ENCODE measurements around the gene HSPA12B. TPM values are rescaled to one million over a fixed set of nuclear protein-coding genes. Genes with fewer than 3 reads are reported as not detected.
A peak's percentile ranks its signal among the peaks of the same experiment; 100 is the strongest.

The HSPA12B gene
- total RNA-seq, 2 experiments from 2014 or later = 0.08 TPM; not detected in 1

DNA sequence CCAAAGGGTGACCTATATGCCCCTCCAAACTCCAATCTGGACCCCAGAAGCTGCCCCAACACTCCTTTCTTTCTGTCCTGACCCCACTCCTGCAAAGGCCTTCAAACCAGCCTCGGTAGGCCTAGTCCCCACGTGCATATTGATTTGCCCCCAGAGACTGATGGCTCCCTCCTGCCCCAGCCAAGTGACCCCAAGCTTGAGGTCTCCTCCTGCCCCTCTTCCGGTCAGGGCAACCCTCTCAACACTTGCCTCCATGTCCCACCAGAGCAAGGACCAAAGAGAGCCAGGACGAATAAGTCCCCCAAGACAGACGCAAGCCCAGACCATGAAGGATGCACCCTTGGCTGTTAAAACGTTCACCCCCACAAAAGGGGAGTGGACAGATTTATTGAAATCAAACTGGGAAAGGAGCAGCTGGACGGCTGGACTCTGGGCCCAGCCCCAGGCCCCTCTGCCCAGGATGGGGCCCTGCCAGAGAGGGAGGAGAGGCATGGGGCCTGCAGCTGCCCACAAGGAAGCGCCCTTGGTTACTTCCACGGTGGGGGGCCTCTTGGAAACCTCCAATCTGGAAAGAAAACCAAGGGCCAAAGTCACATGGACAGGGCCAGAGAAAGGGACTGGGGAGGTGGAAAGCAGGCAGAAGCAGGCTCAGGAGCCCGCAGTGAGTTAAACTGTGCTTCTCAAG, 51.2 kb downstream of the HSPA12B start:
- ChIA-PET POLR2A (interaction anchor here (1.2 to 8.5 kb wide), 2 partner anchors 15 to 30 kb away, joined by 3 to 89 read pairs; no protein-coding TSS in a partner anchor), CTCF (interaction anchor here (1.4 to 1.6 kb wide), 2 partner anchors 12 to 31 kb away, joined by 3 read pairs; partner anchors contain the start of gene CDC25B)
- H3K9me3 ChIP-seq (ENCODE audit: control insufficient read depth in 1 of 2, insufficient read depth in 1 of 2, low read length in 2 of 2) = peaks cover 0 to 3% of the 10 kb centered on the region in 2 experiments
- H3K4me1 Mint-ChIP-seq (ENCODE audit: low read depth) = peaks cover 54% of the 10 kb centered on the region
- H3K27me3 ChIP-seq (ENCODE audit: control insufficient read depth in 1 of 2, insufficient read depth in 2 of 2, low read length in 2 of 2) = peaks cover 3 to 8% of the 10 kb centered on the region in 2 experiments
- H3K4me3 ChIP-seq (ENCODE audit: low read length) = no peak overlapping the region
- DNase-seq (no peak), ATAC-seq (ENCODE audit: poor library complexity) (no peak)
- no peaks in the 10 kb centered on the region for H3K36me3 Mint-ChIP-seq (ENCODE audit: low read depth)
- H3K27ac Mint-ChIP-seq = peak overlapping the region; percentile 43
- peaks cover 8% of the 10 kb centered on the region for H3K27me3 Mint-ChIP-seq
- intact Hi-C loops (cut with DNase I, micrococcal nuclease) = loop anchor here in 1 of 2 experiments (2.0 kb wide), 1 partner anchor 15 kb away; no protein-coding TSS in a partner anchor
- peaks cover 41% of the 10 kb centered on the region for H3K4me1 ChIP-seq (ENCODE audit: insufficient read depth, low read length)
- TF ChIP-seq CTCF (IDR thresholded peaks at IDR 0.05) = no peak
- H3K27ac ChIP-seq (ENCODE audit: low read depth in 1 of 2, low read length in 2 of 2) = no peak overlapping the region
- H3K4me3 Mint-ChIP-seq = peak overlapping the region; percentile 27
- H3K36me3 ChIP-seq (ENCODE audit: insufficient read depth, low read length) = no peaks in the 10 kb centered on the region
- H3K9me3 Mint-ChIP-seq = no peaks in the 10 kb centered on the region

GRCh38 chr20:3784216-3784853, 51.9 kb downstream of the HSPA12B start:
- peaks cover 0 to 3% of the 10 kb centered on the region in 2 experiments for H3K9me3 ChIP-seq (ENCODE audit: control insufficient read depth in 1 of 2, insufficient read depth in 1 of 2, low read length in 2 of 2)
- no peak overlapping the region for H3K4me3 ChIP-seq (ENCODE audit: low read length)
- ATAC-seq (ENCODE audit: poor library complexity) = no peak
- peak overlapping the region; percentile 50 for H3K27ac Mint-ChIP-seq
- no peaks in the 10 kb centered on the region for H3K36me3 Mint-ChIP-seq (ENCODE audit: low read depth)
- H3K4me3 Mint-ChIP-seq = peak overlapping the region; percentile 69
- intact Hi-C loops (cut with DNase I, micrococcal nuclease) = no loop called here
- H3K27me3 ChIP-seq (ENCODE audit: control insufficient read depth in 1 of 2, insufficient read depth in 2 of 2, low read length in 2 of 2) = peaks cover 0 to 1% of the 10 kb centered on the region in 2 experiments
- peaks cover 55% of the 10 kb centered on the region for H3K4me1 Mint-ChIP-seq (ENCODE audit: low read depth)
- no peaks in the 10 kb centered on the region for H3K36me3 ChIP-seq (ENCODE audit: insufficient read depth, low read length)
- ChIA-PET POLR2A (interaction anchor here (0.8 to 8.5 kb wide), 4 partner anchors 16 to 35 kb away, joined by 3 to 89 read pairs (median 39); partner anchors contain the start of gene AP5S1), CTCF (interaction anchor here (1.4 to 3.8 kb wide), 2 partner anchors 31 to 71 kb away, joined by 3 to 31 read pairs; no protein-coding TSS in a partner anchor)
- H3K9me3 Mint-ChIP-seq = no peaks in the 10 kb centered on the region
- H3K27me3 Mint-ChIP-seq = peaks cover 4% of the 10 kb centered on the region
- peak in 1 of 14 experiments; percentile 34 for DNase-seq
- H3K4me1 ChIP-seq (ENCODE audit: insufficient read depth, low read length) = peaks cover 40% of the 10 kb centered on the region
- no peak overlapping the region for H3K27ac ChIP-seq (ENCODE audit: low read depth in 1 of 2, low read length in 2 of 2)
- TF ChIP-seq CTCF (IDR thresholded peaks at IDR 0.05) = no peak

DNA sequence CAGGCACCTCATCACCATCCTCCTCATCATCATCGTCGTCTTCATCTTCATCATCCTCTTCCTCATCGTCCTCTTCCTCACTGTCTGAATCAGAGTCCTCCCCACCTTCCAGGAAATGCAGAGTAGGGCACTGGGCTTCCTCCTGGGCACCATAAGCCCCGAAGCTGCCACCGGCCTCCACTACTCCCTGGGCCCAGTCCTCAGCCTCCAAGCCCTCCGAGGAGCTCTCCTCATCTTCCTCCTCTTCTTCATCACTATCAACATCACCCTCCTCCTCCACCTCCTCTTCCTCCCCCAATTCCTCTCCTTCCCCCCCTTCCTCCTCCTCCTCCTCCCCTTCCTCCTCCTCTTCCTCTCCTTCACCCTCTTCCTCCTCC, 52.4 kb downstream of the HSPA12B start:
- no peaks in the 10 kb centered on the region for H3K9me3 Mint-ChIP-seq
- peak in 1 of 14 experiments; percentile 34 for DNase-seq
- peaks cover 53% of the 10 kb centered on the region for H3K4me1 Mint-ChIP-seq (ENCODE audit: low read depth)
- no peak for ATAC-seq (ENCODE audit: poor library complexity)
- Histone ChIP-seq H3K4me1 (ENCODE audit: insufficient read depth, low read length) (peaks cover 40% of the 10 kb centered on the region), H3K4me3 (ENCODE audit: low read length) (no peak overlapping the region), H3K27ac (ENCODE audit: low read depth in 1 of 2, low read length in 2 of 2) (no peak overlapping the region), H3K36me3 (ENCODE audit: insufficient read depth, low read length) (no peaks in the 10 kb centered on the region), H3K9me3 (ENCODE audit: control insufficient read depth in 1 of 2, insufficient read depth in 1 of 2, low read length in 2 of 2) (peaks cover 0 to 3% of the 10 kb centered on the region in 2 experiments), H3K27me3 (ENCODE audit: control insufficient read depth in 1 of 2, insufficient read depth in 2 of 2, low read length in 2 of 2) (no peaks in the 10 kb centered on the region)
- ChIA-PET CTCF (interaction anchor here (1.4 to 3.8 kb wide), 2 partner anchors 32 to 70 kb away, joined by 3 to 31 read pairs; no protein-coding TSS in a partner anchor), POLR2A (interaction anchor here (0.8 to 8.5 kb wide), 3 partner anchors 16 to 35 kb away, joined by 3 to 89 read pairs (median 75); partner anchors contain the start of gene AP5S1)
- no peak for TF ChIP-seq CTCF (IDR thresholded peaks at IDR 0.05)
- no peaks in the 10 kb centered on the region for H3K36me3 Mint-ChIP-seq (ENCODE audit: low read depth)
- no peaks in the 10 kb centered on the region for H3K27me3 Mint-ChIP-seq
- H3K4me3 Mint-ChIP-seq = peak overlapping the region; percentile 69
- peak overlapping the region; percentile 50 for H3K27ac Mint-ChIP-seq
- intact Hi-C loops (cut with DNase I, micrococcal nuclease) = no loop called here
